GM18873 (cell line): Measurements from ENCODE around the gene TRAK2.
"Not testable (repeated sequence)": the region's sequence is repeated elsewhere in the genome, so short reads cannot be mapped to it uniquely, and the experiment has no call there.

ENCODE experiments used
- ATAC-seq: cut with Tn5 transposase; IDR thresholded peaks from one replicate; pipeline ENCODE4 v1.9.1; 2021; ENCODE audit warnings: mild to moderate bottlenecking, moderate library complexity, moderate number of reproducible peaks; ENCODE audit not compliant: unreplicated experiment, low FRiP score

Gene TRAK2

GRCh38 chr2:201419057-201419635 is 32.1 kb downstream of the TRAK2 start:
- ATAC-seq, result no peak

DNA sequence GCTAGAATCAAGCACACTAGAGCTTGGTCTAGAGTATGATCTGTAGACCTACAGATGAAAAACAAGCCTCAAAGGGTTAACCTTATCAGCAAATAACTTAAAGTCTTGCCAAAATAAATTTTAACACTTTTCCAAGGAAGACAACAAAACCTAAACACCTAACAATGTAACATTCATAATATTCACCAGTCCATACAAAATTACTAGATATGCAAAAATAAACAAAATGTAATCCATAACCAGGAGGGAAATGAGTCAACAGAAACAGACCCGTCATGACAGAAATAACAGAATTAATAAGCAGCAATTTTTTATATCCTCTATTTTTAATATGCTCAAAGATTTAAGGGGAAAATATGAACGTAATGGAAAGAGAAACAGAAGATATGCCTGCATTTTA is 36.1 kb downstream of the TRAK2 start:
- ATAC-seq, result no peak

DNA sequence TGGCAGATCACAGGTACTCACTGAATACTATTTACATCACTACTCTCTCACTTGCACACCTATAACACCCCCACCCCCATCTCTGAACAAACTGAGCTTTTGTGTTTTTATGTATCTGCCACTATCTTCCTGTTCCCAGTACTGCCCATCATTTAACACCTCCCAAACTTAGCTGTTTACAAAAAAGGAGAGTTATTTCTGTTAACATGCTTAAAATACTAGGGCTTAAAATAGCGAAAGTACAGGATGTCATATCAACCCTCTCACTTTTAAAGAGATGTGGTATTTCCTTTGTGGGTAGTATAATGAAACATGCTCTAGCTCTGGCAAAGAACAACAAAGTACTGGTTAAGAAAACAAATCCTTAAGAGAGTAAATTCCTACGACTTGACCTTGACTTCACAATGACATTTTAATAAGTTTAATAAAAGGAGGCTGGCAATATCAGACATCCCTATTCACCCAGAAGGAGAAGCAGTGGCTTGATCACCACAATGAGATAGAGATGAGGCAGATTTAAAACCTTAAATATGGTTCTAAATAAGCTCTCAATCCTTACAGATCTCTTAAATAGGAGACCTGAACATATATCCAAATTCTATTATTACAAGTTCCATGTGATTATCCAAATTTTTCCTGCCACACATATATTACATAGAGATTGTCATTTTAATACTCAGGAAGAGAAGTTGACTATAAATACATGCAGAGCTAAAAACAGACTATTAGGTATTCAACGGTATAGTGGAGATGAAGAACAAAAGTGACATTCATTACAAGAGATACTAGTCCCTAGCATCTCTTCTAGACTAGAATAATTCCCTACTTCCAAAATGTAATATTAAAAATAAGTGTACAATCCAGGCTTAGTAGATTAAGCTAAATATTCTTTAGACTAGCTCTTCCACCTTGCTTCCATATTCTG is 36.9 kb downstream of the TRAK2 start:
- no peak for ATAC-seq

GRCh38 chr2:201413552-201413951 is 37.7 kb downstream of the TRAK2 start:
- ATAC-seq, result no peak

GRCh38 chr2:201413143-201413542 is 38.1 kb downstream of the TRAK2 start:
- ATAC-seq, result no peak

DNA sequence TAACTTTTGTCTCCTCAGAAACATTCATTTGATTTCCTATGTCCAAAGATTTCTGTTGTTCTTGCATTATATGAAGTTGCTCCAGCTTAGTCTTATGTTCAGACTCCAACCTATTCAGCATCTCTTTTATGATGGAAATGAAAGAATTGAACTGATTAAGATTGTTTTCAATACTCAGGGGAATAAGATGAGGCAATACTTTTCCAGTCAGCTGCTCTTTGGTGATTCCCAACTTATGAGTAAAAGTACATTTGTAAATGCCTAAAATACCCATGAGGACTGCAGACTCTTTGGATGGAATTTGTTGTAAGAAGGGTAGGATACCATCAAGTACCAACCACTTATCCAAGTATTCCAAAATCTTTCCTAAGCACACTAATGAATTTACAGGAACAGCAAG is 39.8 kb downstream of the TRAK2 start:
- ATAC-seq, result no peak

DNA sequence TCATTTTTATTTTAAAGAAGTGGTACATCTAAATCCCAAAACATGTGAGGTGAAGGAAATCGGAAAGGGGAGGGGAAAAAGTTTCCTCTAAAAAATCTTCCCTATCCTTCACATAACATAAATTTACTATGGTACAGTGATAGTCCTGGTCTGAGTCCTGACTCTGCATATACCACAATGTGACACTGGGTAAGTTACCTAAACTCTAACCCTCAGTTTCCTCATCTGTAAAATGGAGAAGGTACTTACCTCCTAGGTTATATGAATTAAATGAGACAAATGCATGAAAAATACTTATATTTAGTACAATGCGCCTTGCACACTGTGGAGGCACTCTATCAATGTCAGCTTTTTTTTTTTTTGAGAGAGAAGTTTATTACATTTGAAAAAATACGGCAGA is 42.3 kb downstream of the TRAK2 start:
- ATAC-seq, result no peak

GRCh38 chr2:201407265-201407664 is 44.0 kb downstream of the TRAK2 start:
- ATAC-seq, result no peak

- ATAC-seq, result no peak
Measured at GRCh38 chr2:201406077-201406662, 45.1 kb downstream of the TRAK2 start.

DNA sequence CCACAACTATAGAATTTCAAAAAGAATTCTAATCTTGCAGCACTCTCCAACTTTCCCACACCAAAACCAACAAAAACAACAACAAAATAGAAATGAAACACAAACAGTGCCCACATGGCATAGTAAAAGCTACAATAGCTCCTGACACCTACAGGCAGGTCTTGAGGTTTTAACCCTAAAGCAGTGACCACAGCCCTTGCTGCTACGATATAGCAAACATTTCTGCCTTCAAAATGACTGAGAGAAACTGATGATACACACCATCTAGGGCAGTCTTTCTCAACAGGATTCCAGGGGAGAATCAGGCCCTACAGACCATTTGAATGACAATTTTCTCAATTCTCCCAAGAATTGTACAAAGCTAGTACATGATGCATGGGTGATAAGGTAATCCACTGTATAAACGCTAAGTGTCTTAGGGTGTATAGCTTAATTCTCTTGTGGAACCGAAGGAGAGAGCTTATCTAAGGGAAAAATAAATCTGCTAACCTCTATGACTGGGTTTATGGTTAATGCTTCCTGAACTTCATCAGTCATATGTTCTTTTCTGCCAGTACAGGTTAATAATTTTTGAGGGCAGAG is 46.5 kb downstream of the TRAK2 start:
- ATAC-seq, result no peak

GRCh38 chr2:201403880-201404279 is 47.4 kb downstream of the TRAK2 start:
- no peak for ATAC-seq

DNA sequence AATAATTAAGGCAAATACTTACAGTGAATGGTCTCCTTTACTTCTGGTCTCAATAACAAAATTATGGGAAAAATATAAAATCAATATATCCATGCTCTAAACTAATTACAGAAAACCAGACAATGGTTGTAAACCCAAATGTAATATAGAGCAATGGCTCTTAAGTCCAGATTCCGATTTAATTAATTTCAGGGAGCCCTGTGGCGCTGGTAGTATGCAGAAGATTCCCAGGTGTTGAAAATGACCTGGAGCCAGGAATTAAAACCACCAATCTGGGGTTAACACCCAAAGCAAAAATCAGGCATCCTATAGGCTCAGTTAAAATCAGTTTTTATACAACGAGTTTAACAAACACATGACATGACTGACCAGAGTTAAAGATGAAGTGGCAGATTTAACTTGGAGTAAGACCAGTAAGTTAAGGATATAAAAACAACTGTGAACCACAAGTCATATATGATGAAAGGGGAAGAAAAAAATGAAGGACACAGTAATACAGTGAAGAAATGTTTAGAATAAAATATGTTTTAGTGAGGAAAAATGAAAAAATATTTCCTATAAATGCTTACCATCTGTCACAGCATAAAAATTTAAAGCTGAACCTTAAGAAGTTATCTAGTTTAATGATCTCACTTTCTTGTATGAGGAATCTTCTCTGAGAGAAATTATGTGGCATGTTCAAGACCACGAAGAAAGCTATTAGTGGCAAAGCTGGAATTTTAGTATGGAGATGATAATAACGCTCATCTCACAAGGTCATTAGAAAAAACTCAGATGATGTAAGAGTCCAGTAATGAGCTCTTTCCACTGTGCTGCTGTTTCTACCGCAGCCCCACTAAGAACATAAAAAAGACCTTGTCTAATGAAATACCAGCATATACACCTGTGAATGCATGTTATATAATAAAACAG is 48.4 kb downstream of the TRAK2 start:
- ATAC-seq, result no peak

- no peak for ATAC-seq
Measured at GRCh38 chr2:201401815-201402214, 49.4 kb downstream of the TRAK2 start.

DNA sequence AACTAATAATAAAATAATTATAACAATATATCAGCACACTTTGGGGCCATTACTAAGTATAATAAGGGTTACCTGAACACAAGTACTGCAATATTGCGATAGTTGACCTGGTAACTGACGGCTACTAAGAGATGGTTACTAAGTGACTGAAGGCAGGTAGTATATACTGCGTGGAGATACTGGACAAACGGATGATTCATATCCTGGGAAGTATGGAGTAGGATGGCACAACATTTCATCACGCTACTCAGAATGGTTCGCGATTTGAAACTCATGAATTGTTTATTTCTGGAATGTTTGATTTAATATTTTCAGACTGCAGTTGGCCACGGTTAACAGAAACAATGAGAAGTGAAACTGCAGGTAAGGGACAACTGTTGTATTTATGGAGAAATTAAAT is 54.7 kb downstream of the TRAK2 start:
- ATAC-seq, result no peak

- no peak for ATAC-seq
Measured at GRCh38 chr2:201383136-201383535, 68.1 kb downstream of the TRAK2 start.

DNA sequence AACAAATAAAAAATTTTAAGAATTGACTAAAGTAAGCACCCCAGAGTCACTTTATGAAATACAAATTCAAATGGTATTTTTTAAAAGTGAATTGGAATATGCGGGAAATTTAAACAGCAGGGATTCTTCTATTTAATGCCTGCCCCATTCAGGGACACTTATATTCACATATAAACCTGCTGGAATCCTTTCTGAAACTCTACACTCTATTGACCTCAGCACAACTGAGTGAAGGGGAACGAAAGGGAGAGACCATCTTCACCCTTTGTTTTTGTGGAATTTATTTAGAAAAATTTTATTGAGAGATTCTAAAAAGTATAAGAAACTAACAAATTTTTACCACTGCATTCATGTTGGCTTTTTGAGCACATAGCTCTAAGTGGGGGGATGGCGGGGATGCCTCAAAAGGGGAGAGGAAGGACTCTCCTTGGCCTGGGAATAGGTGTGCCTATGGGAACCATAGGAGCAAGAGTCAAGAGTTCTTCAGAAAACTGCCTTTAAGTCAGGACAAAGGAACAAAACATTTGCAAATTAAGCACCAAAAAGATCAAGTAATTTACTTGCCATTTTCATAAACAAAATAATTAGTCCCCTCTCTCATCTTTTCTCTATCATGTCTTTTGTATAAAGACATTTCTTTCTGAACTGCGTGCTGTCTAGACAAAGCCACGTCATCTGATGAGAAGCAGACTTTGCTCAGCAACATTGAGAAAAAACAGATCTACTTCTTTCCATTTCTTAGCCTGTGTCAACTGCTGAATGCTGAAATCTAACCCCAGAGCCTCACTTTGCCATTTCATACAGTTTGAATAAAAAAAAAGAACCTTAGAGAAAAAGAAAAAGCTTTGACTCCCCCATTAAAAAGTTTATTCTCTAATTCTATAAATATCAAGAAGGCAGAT is 72.5 kb downstream of the TRAK2 start:
- no peak for ATAC-seq

DNA sequence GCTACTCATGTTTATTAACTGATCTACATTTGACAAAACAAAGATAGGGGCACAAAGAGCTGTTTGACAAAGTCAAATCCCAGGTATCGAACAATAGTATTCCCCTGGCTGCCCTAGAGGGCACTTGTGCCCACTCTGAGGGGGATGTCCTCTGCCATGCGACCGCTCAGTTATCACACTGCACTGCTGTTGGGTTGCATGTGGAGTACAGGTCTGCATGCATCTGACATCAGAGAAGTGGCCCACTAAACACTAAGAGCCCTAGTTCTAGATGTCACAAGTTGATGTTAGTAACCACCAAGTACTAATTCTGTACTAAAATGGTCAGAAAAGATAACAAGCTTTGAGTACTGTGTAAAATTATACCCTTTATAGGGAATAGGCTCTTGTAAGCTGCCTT is 74.0 kb downstream of the TRAK2 start:
- no peak for ATAC-seq

GRCh38 chr2:201369775-201370174 is 81.5 kb downstream of the TRAK2 start:
- ATAC-seq, result no peak

DNA sequence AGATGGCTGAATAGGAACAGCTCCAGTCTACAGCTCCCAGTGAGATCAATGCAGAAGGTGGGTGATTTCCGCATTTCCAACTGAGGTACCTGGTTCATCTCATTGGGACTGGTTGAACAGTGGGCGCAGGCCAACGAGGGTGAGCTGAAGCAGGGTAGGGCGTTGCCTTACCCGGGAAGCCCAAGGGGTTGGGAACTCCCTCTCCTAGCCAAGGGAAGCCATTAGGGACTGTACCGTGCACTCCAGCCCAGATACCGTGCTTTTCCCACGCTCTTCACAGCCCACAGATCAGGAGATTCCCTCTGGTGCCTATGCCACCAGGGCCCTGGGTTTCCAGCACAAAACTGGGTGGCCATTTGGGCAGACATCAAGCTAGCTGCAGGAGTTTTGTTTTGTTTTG is 81.9 kb downstream of the TRAK2 start:
- not testable (repeated sequence) for ATAC-seq
